HG03565 (cell line): Measurements from ENCODE around the gene ABCC3.

ENCODE experiments used
- ATAC-seq: cut with Tn5 transposase; IDR thresholded peaks from one replicate; pipeline ENCODE4 v1.9.1; 2021; ENCODE audit warnings: mild to moderate bottlenecking, moderate library complexity; ENCODE audit not compliant: unreplicated experiment

The ABCC3 gene

GRCh38 chr17:50641357-50641756 lies 6.7 kb downstream of the ABCC3 start:
- ATAC-seq = no peak

GRCh38 chr17:50642071-50642721 lies 7.5 kb downstream of the ABCC3 start:
- no peak for ATAC-seq

- no peak for ATAC-seq
These were observed 8.3 kb downstream of the ABCC3 start for GRCh38 chr17:50642722-50643656.

- ATAC-seq = no peak
These were observed 11.3 kb downstream of the ABCC3 start for GRCh38 chr17:50645748-50646682.

- ATAC-seq = no peak
These were observed 12.5 kb downstream of the ABCC3 start for GRCh38 chr17:50647187-50647586.

- ATAC-seq = no peak
These were observed 14.6 kb downstream of the ABCC3 start for GRCh38 chr17:50649042-50649908.

- no peak for ATAC-seq
These were observed 17.0 kb downstream of the ABCC3 start for GRCh38 chr17:50651661-50652060.

- ATAC-seq = no peak
These were observed 19.1 kb downstream of the ABCC3 start for GRCh38 chr17:50653738-50654137.

- ATAC-seq = no peak
These were observed 21.8 kb downstream of the ABCC3 start for GRCh38 chr17:50656509-50656908.

- no peak for ATAC-seq
These were observed 22.4 kb downstream of the ABCC3 start for GRCh38 chr17:50657054-50657453.

- no peak for ATAC-seq
These were observed 22.9 kb downstream of the ABCC3 start for GRCh38 chr17:50657627-50658026.

GRCh38 chr17:50658616-50659015 lies 23.9 kb downstream of the ABCC3 start:
- no peak for ATAC-seq

GRCh38 chr17:50659179-50659578 lies 24.5 kb downstream of the ABCC3 start:
- ATAC-seq = no peak

- ATAC-seq = no peak
These were observed 25.6 kb downstream of the ABCC3 start for GRCh38 chr17:50660042-50660886.

GRCh38 chr17:50660887-50661345 lies 26.2 kb downstream of the ABCC3 start:
- ATAC-seq = no peak

GRCh38 chr17:50661348-50661747 lies 26.7 kb downstream of the ABCC3 start:
- ATAC-seq = no peak

- ATAC-seq = no peak
These were observed 27.2 kb downstream of the ABCC3 start for GRCh38 chr17:50661795-50662391.

GRCh38 chr17:50662632-50663225 lies 28.0 kb downstream of the ABCC3 start:
- ATAC-seq = no peak
